ENCODE results near the gene CHMP3.

CHMP3 gene

DNA sequence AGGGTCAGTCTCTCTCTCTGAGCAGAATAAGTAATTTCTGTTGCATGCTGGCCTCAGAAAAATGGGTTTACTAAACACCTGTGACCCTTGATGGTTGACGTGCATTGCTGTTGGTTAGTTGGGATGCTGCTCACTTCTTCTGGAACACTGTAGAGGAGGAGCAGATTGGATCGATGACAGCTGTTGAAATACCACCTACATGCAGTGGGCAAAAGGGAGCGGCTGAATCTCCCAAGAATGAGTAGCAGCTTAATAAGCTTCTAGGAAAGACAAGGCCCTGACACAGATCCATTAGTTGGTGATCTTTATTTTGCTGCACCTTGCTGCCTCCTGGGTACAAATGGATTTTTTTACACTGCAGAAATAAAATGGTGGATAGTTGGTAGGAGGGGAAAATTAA lies 78.9 kb downstream of the CHMP3 start:
- no peak for DNase-seq

GRCh38 chr2:86482034-86482433 lies 81.2 kb downstream of the CHMP3 start:
- Histone ChIP-seq H3K4me3 (ENCODE audit: low read length) (no peak overlapping the region), H3K4me2 (ENCODE audit: low read depth, low read length) (no peak overlapping the region), H3F3A (ENCODE audit: insufficient read depth, low read length) (no peaks in the 10 kb centered on the region), H2AFZ (ENCODE audit: low read length) (no peak overlapping the region), H3K79me2 (ENCODE audit: low read length) (no peaks in the 10 kb centered on the region), H3K36me3 (replicated peaks; ENCODE audit: insufficient read depth, low read length) (peaks cover 21% of the 10 kb centered on the region; the same call in 1 of the 2 replicates), H4K20me1 (ENCODE audit: insufficient read depth, low read length) (no peaks in the 10 kb centered on the region), H3K27ac (ENCODE audit: low read length) (no peak overlapping the region), H3K27me3 (replicated peaks; ENCODE audit: insufficient read depth, low read length) (no peaks in the 10 kb centered on the region), H3K9me3 (replicated peaks; ENCODE audit: insufficient read depth, low read length) (no peaks in the 10 kb centered on the region), H3K9ac (ENCODE audit: low read length) (no peak overlapping the region), H3K4me1 (ENCODE audit: low read length) (no peaks in the 10 kb centered on the region), H3K9me2 (replicated peaks; ENCODE audit: insufficient read depth, low read length) (no peaks in the 10 kb centered on the region)
- peak; percentile 10 for DNase-seq
- TF ChIP-seq EZH2 (optimal IDR thresholded peaks at IDR 0.05; ENCODE audit: low read depth, low read length) (no peak), EZH2phosphoT487 (IDR thresholded peaks at IDR 0.05; ENCODE audit: low read length) (no peak)
- TF ChIP-seq, protein P1, sequence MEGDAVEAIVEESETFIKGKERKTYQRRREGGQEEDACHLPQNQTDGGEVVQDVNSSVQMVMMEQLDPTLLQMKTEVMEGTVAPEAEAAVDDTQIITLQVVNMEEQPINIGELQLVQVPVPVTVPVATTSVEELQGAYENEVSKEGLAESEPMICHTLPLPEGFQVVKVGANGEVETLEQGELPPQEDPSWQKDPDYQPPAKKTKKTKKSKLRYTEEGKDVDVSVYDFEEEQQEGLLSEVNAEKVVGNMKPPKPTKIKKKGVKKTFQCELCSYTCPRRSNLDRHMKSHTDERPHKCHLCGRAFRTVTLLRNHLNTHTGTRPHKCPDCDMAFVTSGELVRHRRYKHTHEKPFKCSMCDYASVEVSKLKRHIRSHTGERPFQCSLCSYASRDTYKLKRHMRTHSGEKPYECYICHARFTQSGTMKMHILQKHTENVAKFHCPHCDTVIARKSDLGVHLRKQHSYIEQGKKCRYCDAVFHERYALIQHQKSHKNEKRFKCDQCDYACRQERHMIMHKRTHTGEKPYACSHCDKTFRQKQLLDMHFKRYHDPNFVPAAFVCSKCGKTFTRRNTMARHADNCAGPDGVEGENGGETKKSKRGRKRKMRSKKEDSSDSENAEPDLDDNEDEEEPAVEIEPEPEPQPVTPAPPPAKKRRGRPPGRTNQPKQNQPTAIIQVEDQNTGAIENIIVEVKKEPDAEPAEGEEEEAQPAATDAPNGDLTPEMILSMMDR (IDR thresholded peaks at IDR 0.05; ENCODE audit: low read length), result no peak

More for the DNA sequence above, 78.9 kb downstream of the CHMP3 start:
- H3F3A ChIP-seq (ENCODE audit: insufficient read depth, low read length), result no peaks in the 10 kb centered on the region
- H3K9me2 ChIP-seq (replicated peaks; ENCODE audit: insufficient read depth, low read length), result no peaks in the 10 kb centered on the region
- H3K27me3 ChIP-seq (replicated peaks; ENCODE audit: insufficient read depth, low read length), result no peaks in the 10 kb centered on the region
- peaks cover 9% of the 10 kb centered on the region; the same call in 1 of the 2 replicates for H3K36me3 ChIP-seq (replicated peaks; ENCODE audit: insufficient read depth, low read length)
- TF ChIP-seq EZH2 (optimal IDR thresholded peaks at IDR 0.05; ENCODE audit: low read depth, low read length) (no peak), EZH2phosphoT487 (IDR thresholded peaks at IDR 0.05; ENCODE audit: low read length) (no peak)
- TF ChIP-seq, protein P1 (IDR thresholded peaks at IDR 0.05; ENCODE audit: low read length), result no peak
- H3K9ac ChIP-seq (ENCODE audit: low read length), result no peak overlapping the region
- H3K9me3 ChIP-seq (replicated peaks; ENCODE audit: insufficient read depth, low read length), result no peaks in the 10 kb centered on the region
- H4K20me1 ChIP-seq (ENCODE audit: insufficient read depth, low read length), result no peaks in the 10 kb centered on the region
- no peak overlapping the region for H2AFZ ChIP-seq (ENCODE audit: low read length)
- H3K4me1 ChIP-seq (ENCODE audit: low read length), result no peaks in the 10 kb centered on the region
- no peak overlapping the region for H3K27ac ChIP-seq (ENCODE audit: low read length)
- no peak overlapping the region for H3K4me3 ChIP-seq (ENCODE audit: low read length)
- H3K79me2 ChIP-seq (ENCODE audit: low read length), result no peaks in the 10 kb centered on the region
- no peak overlapping the region for H3K4me2 ChIP-seq (ENCODE audit: low read depth, low read length)

DNA sequence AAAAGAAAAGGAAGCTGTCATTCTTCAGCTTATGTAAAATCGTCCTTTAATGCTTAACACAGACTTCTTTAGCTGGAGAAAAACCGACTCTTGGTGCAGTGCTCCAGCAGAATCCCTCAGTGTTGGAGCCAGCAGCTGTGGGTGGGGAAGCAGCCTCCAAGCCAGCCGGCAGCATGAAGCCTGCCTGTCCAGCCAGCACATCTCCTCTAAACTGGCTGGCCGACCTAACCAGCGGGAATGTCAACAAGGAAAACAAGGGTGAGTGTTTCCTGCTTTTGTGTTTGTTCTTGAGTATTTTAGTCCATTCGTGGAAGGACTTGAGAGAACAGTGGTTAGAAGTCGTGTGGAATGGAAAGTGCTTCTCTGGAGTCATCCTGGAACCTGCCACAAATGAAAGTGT lies 83.1 kb downstream of the CHMP3 start:
- Histone ChIP-seq H3K27me3 (replicated peaks; ENCODE audit: insufficient read depth, low read length) (no peaks in the 10 kb centered on the region), H3K9ac (ENCODE audit: low read length) (no peak overlapping the region), H3K79me2 (ENCODE audit: low read length) (no peaks in the 10 kb centered on the region), H3K9me2 (replicated peaks; ENCODE audit: insufficient read depth, low read length) (no peaks in the 10 kb centered on the region), H3F3A (ENCODE audit: insufficient read depth, low read length) (no peaks in the 10 kb centered on the region), H4K20me1 (ENCODE audit: insufficient read depth, low read length) (no peaks in the 10 kb centered on the region), H2AFZ (ENCODE audit: low read length) (no peak overlapping the region), H3K27ac (ENCODE audit: low read length) (no peak overlapping the region), H3K36me3 (replicated peaks; ENCODE audit: insufficient read depth, low read length) (0 out of 2 replicates have a peak, but pooled peaks cover 21% of the 10 kb centered on the region), H3K4me2 (ENCODE audit: low read depth, low read length) (no peak overlapping the region), H3K4me1 (ENCODE audit: low read length) (no peaks in the 10 kb centered on the region), H3K4me3 (ENCODE audit: low read length) (no peak overlapping the region), H3K9me3 (replicated peaks; ENCODE audit: insufficient read depth, low read length) (no peaks in the 10 kb centered on the region)
- no peak for TF ChIP-seq EZH2phosphoT487 (IDR thresholded peaks at IDR 0.05; ENCODE audit: low read length)
- TF ChIP-seq, protein P1 (IDR thresholded peaks at IDR 0.05; ENCODE audit: low read length), result no peak
- TF ChIP-seq EZH2 (optimal IDR thresholded peaks at IDR 0.05; ENCODE audit: low read depth, low read length), result no peak
- DNase-seq, result no peak

Data from MM.1S (cell line).